ENCODE data around the gene SFTA2. TPM values are rescaled to one million over a fixed set of nuclear protein-coding genes. Genes with fewer than 3 reads are reported as not detected.

Gene SFTA2
- not detected for polyA plus RNA-seq (2012; ENCODE audit: insufficient read length, low read depth)

- TF ChIP-seq REST (IDR thresholded peaks at IDR 0.05; ENCODE audit: insufficient read depth in 1 of 2, low read depth in 2 of 2, low read length in 2 of 2) (no peak), POLR2AphosphoS5 (IDR thresholded peaks at IDR 0.05; ENCODE audit: low read depth, low read length) (no peak), FOXP2 (optimal IDR thresholded peaks at IDR 0.05; ENCODE audit: borderline replicate concordance, extremely low read depth, extremely low read length, insufficient read depth) (no peak), TAF1 (IDR thresholded peaks at IDR 0.05; ENCODE audit: borderline replicate concordance, insufficient read depth, low read length) (no peak), SIN3A (IDR thresholded peaks at IDR 0.05; ENCODE audit: borderline replicate concordance, insufficient read depth, low read length) (no peak)
Observed at GRCh38 chr6:30931969-30932645, at the start of gene SFTA2. TSS of gene SFTA2 (minus strand) at chr6:30932170. CDS start at chr6:30932096, 74 bp downstream.

GRCh38 chr6:30979690-30980089 lies 47.7 kb upstream of the SFTA2 start:
- no peak for TF ChIP-seq FOXP2 (optimal IDR thresholded peaks at IDR 0.05; ENCODE audit: borderline replicate concordance, extremely low read depth, extremely low read length, insufficient read depth)
- TF ChIP-seq SIN3A (IDR thresholded peaks at IDR 0.05; ENCODE audit: borderline replicate concordance, insufficient read depth, low read length), result no peak
- no peak for TF ChIP-seq TAF1 (IDR thresholded peaks at IDR 0.05; ENCODE audit: borderline replicate concordance, insufficient read depth, low read length)
- TF ChIP-seq REST (IDR thresholded peaks at IDR 0.05; ENCODE audit: insufficient read depth in 1 of 2, low read depth in 2 of 2, low read length in 2 of 2), result no peak
- no peak for TF ChIP-seq POLR2AphosphoS5 (IDR thresholded peaks at IDR 0.05; ENCODE audit: low read depth, low read length)

DNA sequence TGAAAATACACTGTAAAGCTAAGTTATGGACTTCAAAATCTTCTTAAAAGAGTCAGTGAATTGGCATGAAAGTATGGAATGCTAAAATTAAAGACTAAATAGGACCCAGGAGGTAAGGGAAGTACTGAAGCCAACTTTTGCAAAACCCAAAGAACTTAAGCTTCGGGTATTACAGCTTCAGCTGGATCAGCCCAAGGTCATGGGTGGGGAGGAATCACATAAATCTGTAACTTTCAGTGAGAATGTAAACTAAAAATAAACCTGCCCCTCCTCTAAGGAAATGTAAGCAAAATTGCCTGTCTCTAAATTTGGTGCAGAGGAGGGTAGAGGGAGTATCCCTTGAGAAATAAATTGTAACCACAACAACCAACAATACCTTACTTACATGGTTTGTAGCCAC lies 47.2 kb upstream of the SFTA2 start:
- TF ChIP-seq TAF1 (IDR thresholded peaks at IDR 0.05; ENCODE audit: borderline replicate concordance, insufficient read depth, low read length) (no peak), FOXP2 (optimal IDR thresholded peaks at IDR 0.05; ENCODE audit: borderline replicate concordance, extremely low read depth, extremely low read length, insufficient read depth) (no peak), POLR2AphosphoS5 (IDR thresholded peaks at IDR 0.05; ENCODE audit: low read depth, low read length) (no peak), REST (IDR thresholded peaks at IDR 0.05; ENCODE audit: insufficient read depth in 1 of 2, low read depth in 2 of 2, low read length in 2 of 2) (no peak), SIN3A (IDR thresholded peaks at IDR 0.05; ENCODE audit: borderline replicate concordance, insufficient read depth, low read length) (no peak)

DNA sequence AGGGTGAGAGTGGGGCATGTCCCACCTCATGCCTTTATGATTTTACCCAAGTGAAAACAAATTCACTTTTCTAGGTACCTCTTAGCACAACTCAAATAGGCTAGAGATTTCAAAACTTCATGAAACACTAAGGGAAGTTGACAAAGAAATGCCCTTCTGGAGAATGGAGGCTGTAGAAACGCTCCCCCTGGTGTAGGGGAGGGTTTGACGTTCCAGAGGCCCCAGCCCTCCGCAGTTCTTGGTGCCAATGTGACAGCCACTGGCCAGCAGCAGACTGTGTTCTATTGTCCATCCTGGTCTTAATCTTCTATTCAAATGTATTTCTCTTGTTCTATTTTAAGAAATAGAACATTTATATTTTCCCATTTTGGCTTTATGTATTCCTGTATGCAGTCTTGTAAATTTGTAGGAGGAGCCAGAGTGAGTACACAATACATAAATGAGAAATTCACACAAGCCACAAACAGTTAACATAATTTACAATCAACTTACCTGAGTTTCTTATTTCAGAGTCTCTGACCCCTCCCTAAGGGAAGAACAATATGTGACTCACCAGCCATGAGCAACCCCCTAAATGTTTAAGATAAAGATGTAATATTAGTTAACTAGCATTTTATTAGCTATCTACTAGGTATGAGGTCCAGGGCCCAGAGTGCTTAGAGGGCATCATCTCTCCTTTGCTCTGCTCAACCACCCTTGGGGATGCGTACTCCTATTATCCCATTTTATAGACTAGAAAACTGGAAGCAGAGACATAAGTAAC lies 42.7 kb upstream of the SFTA2 start:
- TF ChIP-seq SIN3A (IDR thresholded peaks at IDR 0.05; ENCODE audit: borderline replicate concordance, insufficient read depth, low read length), result no peak

GRCh38 chr6:30972816-30973215 lies 40.8 kb upstream of the SFTA2 start:
- no peak for TF ChIP-seq FOXP2 (optimal IDR thresholded peaks at IDR 0.05; ENCODE audit: borderline replicate concordance, extremely low read depth, extremely low read length, insufficient read depth)
- no peak for TF ChIP-seq SIN3A (IDR thresholded peaks at IDR 0.05; ENCODE audit: borderline replicate concordance, insufficient read depth, low read length)
- TF ChIP-seq TAF1 (IDR thresholded peaks at IDR 0.05; ENCODE audit: borderline replicate concordance, insufficient read depth, low read length), result no peak
- TF ChIP-seq POLR2AphosphoS5 (IDR thresholded peaks at IDR 0.05; ENCODE audit: low read depth, low read length), result no peak
- TF ChIP-seq REST (IDR thresholded peaks at IDR 0.05; ENCODE audit: insufficient read depth in 1 of 2, low read depth in 2 of 2, low read length in 2 of 2), result no peak

Measured in PFSK-1 (cell line).